NB4 (cell line): ENCODE results near the gene TTC33.

Experiments
- CTCF ChIP-seq: IDR thresholded peaks from one replicate; pipeline ENCODE4 v1.5.1; 2012; ENCODE audit warnings: low read depth, low read length
- POLR2A ChIP-seq: IDR thresholded peaks from 2 replicates; pipeline ENCODE4 v1.6.1; 2011; ENCODE audit warnings: mild to moderate bottlenecking; ENCODE audit not compliant: insufficient read length; ENCODE audit errors: extremely low read depth
- TF ChIP-seq, protein P1 (sequence below): IDR thresholded peaks from 2 replicates; pipeline ENCODE4 v1.6.1; 2011; ENCODE audit warnings: low read depth, low read length

DNA sequence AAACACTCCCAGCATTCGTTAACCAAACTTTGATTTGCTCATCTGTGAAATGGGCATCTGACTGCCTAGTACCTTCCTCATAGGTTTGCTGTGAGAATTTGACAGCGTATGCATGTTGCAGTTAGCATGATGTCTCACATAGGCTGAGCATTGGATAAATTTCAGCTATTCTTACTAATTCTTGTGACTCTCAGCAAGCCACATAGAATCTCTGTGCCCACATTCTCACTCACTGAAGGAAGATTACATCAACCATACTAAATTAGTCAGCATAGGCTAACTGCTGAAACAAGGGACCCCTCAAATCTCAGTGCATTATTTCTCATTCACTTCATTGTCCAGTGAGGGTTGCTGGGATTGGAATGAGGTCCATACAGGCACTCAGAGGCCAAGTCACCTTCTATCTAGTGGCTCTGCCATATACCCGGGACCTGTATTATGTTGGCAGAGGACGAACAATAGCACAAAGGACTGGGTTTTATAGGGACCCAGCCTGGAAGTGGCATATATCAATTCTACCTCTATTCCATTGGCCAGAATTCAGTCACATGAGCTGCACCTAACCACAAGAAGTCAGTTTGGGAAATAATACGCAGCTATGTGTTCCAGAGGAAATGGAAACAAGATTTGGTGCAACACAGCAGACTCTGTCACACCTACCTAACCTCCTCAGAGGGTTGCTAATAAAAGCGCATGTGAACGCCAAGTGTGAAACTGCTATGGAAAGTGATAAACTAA, 80.2 kb downstream of the TTC33 start:
- TF ChIP-seq CTCF, result no peak
- no peak for TF ChIP-seq POLR2A
- TF ChIP-seq, protein P1, sequence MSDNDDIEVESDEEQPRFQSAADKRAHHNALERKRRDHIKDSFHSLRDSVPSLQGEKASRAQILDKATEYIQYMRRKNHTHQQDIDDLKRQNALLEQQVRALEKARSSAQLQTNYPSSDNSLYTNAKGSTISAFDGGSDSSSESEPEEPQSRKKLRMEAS, result no peak
